A673 (cell line): Measurements from ENCODE around the gene CMC1. TPM values are rescaled to one million over a fixed set of nuclear protein-coding genes. Genes with fewer than 3 reads are reported as not detected.

Experiments used
- BruUV-seq: library from RNA; stranded (reverse); fragments of 400-500 nt; replicated peaks from 2 replicates; lab custom pipeline; 2021; lab: Mats Ljungman, UMichigan
- CTCF ChIA-PET: fragments of 300-600 bp; sonication (Branson Sonifier 250); formaldehyde crosslinking; loops from one replicate; lab custom pipeline; 2022; ENCODE audit warnings: antibody characterized with exemption; lab: Charles Lee
- POLR2A ChIA-PET: fragments of 300-600 bp; sonication (Branson Sonifier 250); formaldehyde crosslinking; loops from one replicate; lab custom pipeline; 2022; ENCODE audit warnings: antibody characterized with exemption; ENCODE audit not compliant: low non-redundant PET; lab: Charles Lee
- DNase-seq: peaks from one replicate; pipeline ENCODE4 v3.0.0-alpha.2; 2015; ENCODE audit warnings: low spot score
- H3K27ac ChIP-seq: fragments of 200-600 bp; sonication (generic); 2 replicates; pipeline ENCODE4 v1.5.1; 2016; ENCODE audit warnings: mixed run types, low read depth, mild to moderate bottlenecking, mixed read lengths, antibody characterized with exemption, low read length; ENCODE audit not compliant: poor library complexity, severe bottlenecking
- H3K27me3 ChIP-seq: fragments of 200-600 bp; sonication (generic); replicated peaks from 2 replicates; pipeline ENCODE4 v1.6.1; 2017; ENCODE audit warnings: mixed run types, low read depth, mild to moderate bottlenecking, mixed read lengths, antibody characterized with exemption, low read length; ENCODE audit not compliant: insufficient read depth, poor library complexity
- H3K36me3 ChIP-seq: fragments of 200-600 bp; sonication (generic); 2 replicates; pipeline ENCODE4 v1.6.1; 2016; ENCODE audit warnings: mixed run types, mild to moderate bottlenecking, mixed read lengths, antibody characterized with exemption, low read length; ENCODE audit not compliant: insufficient read depth, poor library complexity, severe bottlenecking
- H3K4me1 ChIP-seq: fragments of 200-600 bp; sonication (generic); 2 replicates; pipeline ENCODE4 v1.6.1; 2017; ENCODE audit warnings: mixed run types, mild to moderate bottlenecking, mixed read lengths, antibody characterized with exemption, low read length; ENCODE audit not compliant: insufficient read depth, poor library complexity, severe bottlenecking
- H3K4me3 ChIP-seq: fragments of 200-600 bp; sonication (generic); 2 replicates; pipeline ENCODE4 v1.5.1; 2016; ENCODE audit warnings: low read depth, mixed run types, mild to moderate bottlenecking, mixed read lengths, low read length; ENCODE audit not compliant: poor library complexity, severe bottlenecking
- H3K9me3 ChIP-seq: fragments of 200-600 bp; sonication (generic); 2 replicates; pipeline ENCODE4 v1.6.1; 2016; ENCODE audit warnings: mixed run types, low read depth, mild to moderate bottlenecking, mixed read lengths, antibody characterized with exemption, low read length; ENCODE audit not compliant: poor library complexity, severe bottlenecking
- EZH2 ChIP-seq: fragments of 200-600 bp; sonication (generic); IDR thresholded peaks from 2 replicates; pipeline ENCODE4 v1.6.1; 2017; ENCODE audit warnings: borderline replicate concordance, low read depth, mild to moderate bottlenecking, mixed read lengths, antibody characterized with exemption, low read length; ENCODE audit not compliant: poor library complexity, severe bottlenecking
- intact Hi-C: fragments of 100-400 bp; cut with micrococcal nuclease; formaldehyde crosslinking; loops from one replicate; pipeline ENCODE4 v1.10.0; 2022; ENCODE audit not compliant: unreplicated experiment
- total RNA-seq: library from RNA; stranded (reverse); gene quantifications from 2 replicates; pipeline ENCODE4 v1.2.3, GENCODE V29; 2021
- TF ChIP-seq, protein P1 (sequence below): fragments of 300-800, 200-600 bp; sonication (generic); conservative IDR thresholded peaks from 2 replicates; pipeline ENCODE4 v1.5.1; 2017; ENCODE audit warnings: low read depth, mild to moderate bottlenecking, antibody characterized with exemption, low read length, moderate library complexity, mixed read lengths

CMC1 gene
- total RNA-seq, 1 experiment from 2014 or later, result 19.3 TPM

DNA sequence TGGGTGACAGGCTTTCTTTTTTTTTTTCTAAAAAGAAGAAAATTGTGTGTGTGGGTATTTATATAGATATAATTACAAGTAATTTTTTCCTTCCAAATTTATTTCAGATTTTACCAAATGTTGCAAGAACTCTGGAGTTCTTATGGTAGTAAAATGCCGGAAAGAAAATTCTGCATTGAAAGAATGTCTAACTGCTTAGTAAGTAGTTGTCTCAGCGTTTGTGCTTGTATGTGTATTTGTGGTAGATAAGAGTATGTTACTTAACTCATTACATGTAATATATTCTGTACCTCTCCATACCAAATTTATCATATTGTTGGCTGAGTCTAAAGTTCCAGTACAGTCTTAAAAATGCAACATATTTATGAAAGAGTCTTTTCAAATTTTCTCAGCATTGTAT lies 74.8 kb downstream of the CMC1 start:
- intact Hi-C loops, result loop anchor here (10.0 kb wide), 1 partner anchor 1001 kb away; no protein-coding TSS in a partner anchor
- H3K4me3 ChIP-seq, result no peak overlapping the region
- H3K4me1 ChIP-seq, result no peaks in the 10 kb centered on the region
- POLR2A ChIA-PET, result no interaction called here
- TF ChIP-seq, protein P1, sequence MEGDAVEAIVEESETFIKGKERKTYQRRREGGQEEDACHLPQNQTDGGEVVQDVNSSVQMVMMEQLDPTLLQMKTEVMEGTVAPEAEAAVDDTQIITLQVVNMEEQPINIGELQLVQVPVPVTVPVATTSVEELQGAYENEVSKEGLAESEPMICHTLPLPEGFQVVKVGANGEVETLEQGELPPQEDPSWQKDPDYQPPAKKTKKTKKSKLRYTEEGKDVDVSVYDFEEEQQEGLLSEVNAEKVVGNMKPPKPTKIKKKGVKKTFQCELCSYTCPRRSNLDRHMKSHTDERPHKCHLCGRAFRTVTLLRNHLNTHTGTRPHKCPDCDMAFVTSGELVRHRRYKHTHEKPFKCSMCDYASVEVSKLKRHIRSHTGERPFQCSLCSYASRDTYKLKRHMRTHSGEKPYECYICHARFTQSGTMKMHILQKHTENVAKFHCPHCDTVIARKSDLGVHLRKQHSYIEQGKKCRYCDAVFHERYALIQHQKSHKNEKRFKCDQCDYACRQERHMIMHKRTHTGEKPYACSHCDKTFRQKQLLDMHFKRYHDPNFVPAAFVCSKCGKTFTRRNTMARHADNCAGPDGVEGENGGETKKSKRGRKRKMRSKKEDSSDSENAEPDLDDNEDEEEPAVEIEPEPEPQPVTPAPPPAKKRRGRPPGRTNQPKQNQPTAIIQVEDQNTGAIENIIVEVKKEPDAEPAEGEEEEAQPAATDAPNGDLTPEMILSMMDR, result no peak
- no peak for TF ChIP-seq EZH2
- no peak for DNase-seq
- H3K27ac ChIP-seq, result no peak overlapping the region
- H3K9me3 ChIP-seq, result no peaks in the 10 kb centered on the region
- CTCF ChIA-PET, result no interaction called here
- no TSS peak for BruUV-seq
- no peaks in the 10 kb centered on the region for H3K27me3 ChIP-seq
- no peaks in the 10 kb centered on the region for H3K36me3 ChIP-seq

- intact Hi-C loops, result loop anchor here (10.0 kb wide), 1 partner anchor 1003 kb away; no protein-coding TSS in a partner anchor
Observed at GRCh38 chr3:28317438-28318022, 76.1 kb downstream of the CMC1 start.

DNA sequence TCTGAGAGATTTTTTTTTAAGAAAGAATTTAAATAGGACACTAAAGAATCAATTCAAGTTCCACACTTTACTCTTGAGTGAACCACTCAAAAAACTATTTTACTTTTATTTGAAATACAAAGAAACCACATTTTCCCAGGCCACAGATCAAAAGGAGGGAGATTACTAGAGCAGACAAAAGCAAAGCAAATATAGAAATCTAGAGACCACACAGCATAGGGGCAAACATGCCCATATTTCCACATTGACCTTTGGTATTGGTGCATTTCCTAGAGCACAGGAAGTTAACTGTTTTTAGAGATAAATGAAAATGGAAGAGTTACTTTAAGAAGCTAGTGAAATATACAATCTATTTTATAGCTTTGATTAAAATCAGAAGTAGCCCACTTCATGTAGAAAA lies 79.6 kb downstream of the CMC1 start:
- Histone ChIP-seq H3K36me3 (peaks cover 17% of the 10 kb centered on the region), H3K4me1 (no peaks in the 10 kb centered on the region), H3K27ac (no peak overlapping the region), H3K4me3 (no peak overlapping the region), H3K27me3 (no peaks in the 10 kb centered on the region), H3K9me3 (no peaks in the 10 kb centered on the region)
- POLR2A ChIA-PET, result no interaction called here
- no peak for DNase-seq
- TF ChIP-seq, protein P1, result no peak
- TF ChIP-seq EZH2, result no peak
- no TSS peak for BruUV-seq
- intact Hi-C loops, result no loop called here
- CTCF ChIA-PET, result no interaction called here

More at GRCh38 chr3:28317438-28318022, 76.1 kb downstream of the CMC1 start:
- ChIA-PET POLR2A (no interaction called here), CTCF (interaction anchor here (0.6 to 1.1 kb wide), 2 partner anchors 605 to 1384 kb away, joined by 5 to 9 read pairs; no protein-coding TSS in a partner anchor)
- no peaks in the 10 kb centered on the region for H3K27me3 ChIP-seq
- TF ChIP-seq, protein P1, result peak; percentile 78
- no peak for TF ChIP-seq EZH2
- H3K36me3 ChIP-seq, result no peaks in the 10 kb centered on the region
- no peaks in the 10 kb centered on the region for H3K4me1 ChIP-seq
- no peak overlapping the region for H3K4me3 ChIP-seq
- BruUV-seq, result no TSS peak
- no peak overlapping the region for H3K27ac ChIP-seq
- H3K9me3 ChIP-seq, result no peaks in the 10 kb centered on the region
- peak; percentile 71 for DNase-seq
